Esophagus squamous epithelium (tissue), 5 donors: ENCODE results near the gene CD44. TPM values are rescaled to one million over a fixed set of nuclear protein-coding genes. Genes with fewer than 3 reads are reported as not detected.
"Not testable (repeated sequence)": the region's sequence is repeated elsewhere in the genome, so short reads cannot be mapped to it uniquely, and the experiment has no call there.

Experiments
- DNase-seq: peaks from one replicate; lab custom pipeline; 2025; lab: John Stamatoyannopoulos, UW
- H3K27ac ChIP-seq, 4 donors: fragments of 200-600 bp; sonication (generic); one replicate each; pipeline ENCODE4 v1.5.1; 2016 to 2019; ENCODE audit warnings: mild to moderate bottlenecking in 1 of 4
- H3K27me3 ChIP-seq, 4 donors: fragments of 200-600 bp; sonication (generic); 1 replicate in 3 of 4; 2 replicates in 1 of 4; pipeline versions ENCODE4 v1.5.1 to v1.6.0; 2017 to 2021; ENCODE audit warnings: antibody characterized with exemption in 1 of 4
- H3K36me3 ChIP-seq, 3 donors: fragments of 200-600 bp; sonication (generic); one replicate each; pipeline ENCODE4 v1.5.1; 2016 to 2019
- H3K4me1 ChIP-seq, 3 donors: fragments of 200-600 bp; sonication (generic); one replicate each; pipeline ENCODE4 v1.5.1; 2017 to 2019
- H3K4me3 ChIP-seq, 4 donors: fragments of 200-600 bp; sonication (generic); 1 replicate in 3 of 4; 2 replicates in 1 of 4; pipeline ENCODE4 v1.5.1; 2016 to 2019; ENCODE audit warnings: mild to moderate bottlenecking in 2 of 4, moderate library complexity in 1 of 4
- H3K9me3 ChIP-seq, 3 donors: fragments of 200-600 bp; sonication (generic); one replicate each; pipeline ENCODE4 v1.5.1; 2016 to 2019
- CTCF ChIP-seq, 6 experiments: fragments of 450-650 bp in 4 of 6; fragments of 200-600 bp in 2 of 6; sonication (generic) in 2 of 6; IDR thresholded peaks; one replicate each; pipeline ENCODE4 v1.5.1; 2016 to 2019; ENCODE audit warnings: antibody characterized with exemption in 6 of 6, mild to moderate bottlenecking in 4 of 6, moderate library complexity in 4 of 6
- POLR2A ChIP-seq, 4 donors: fragments of 450-650 bp; IDR thresholded peaks; one replicate each; pipeline ENCODE4 v1.6.1; 2017; ENCODE audit warnings: antibody characterized with exemption in 4 of 4, mild to moderate bottlenecking in 4 of 4, moderate library complexity in 3 of 4
- WGBS, 2 donors: methylation state at CpG; one replicate each; pipeline ENCODE4 v1.1.5; 2018; 5-methylcytosine and 5-hydroxymethylcytosine counted together
- intact Hi-C: fragments of 100-400 bp; cut with DNase I; formaldehyde crosslinking; loops from one replicate; pipeline ENCODE4 v1.15.0; 2022
- total RNA-seq, 4 donors: library from RNA; depleted of rRNA; stranded (reverse); fragments of >200 nt; gene quantifications; one replicate each; pipeline ENCODE4 v1.1.0, GENCODE V29; 2016
- donor health status: DM: yes; HTN: yes; CAD: no.

Gene CD44
- 100 to 1,000 TPM; 418 to 565 (median 463) TPM for total RNA-seq

GRCh38 chr11:35138943-35139721, at the start of gene CD44:
Gene CD44 (plus strand): TSS chr11:35139171. CDS start chr11:35139304, 133 bp downstream.
- peak; percentile 29 for DNase-seq
- 0 to 1% methylated on average over 11 to 32 of the region's 55 CpGs for WGBS, 2 donors
- Histone ChIP-seq H3K27ac (peak within 1 kb of the TSS; percentile 92 to 99 (median 98)), H3K36me3 (no peaks in the 10 kb centered on the region), H3K27me3 (no peaks in the 10 kb centered on the region), H3K4me3 (peak within 1 kb of the TSS; percentile 61 to 86 (median 84)), H3K4me1 (peaks cover 31 to 79% (median 38%) of the 10 kb centered on the region in 3 donors), H3K9me3 (no peaks in the 10 kb centered on the region)
- TF ChIP-seq CTCF (IDR thresholded peaks at IDR 0.05) (no peak), POLR2A (IDR thresholded peaks at IDR 0.05) (peak in 2 of 4 donors; percentile 61 to 79)
- intact Hi-C loops, result no loop called here

GRCh38 chr11:35089666-35090065, 49.3 kb upstream of the CD44 start:
- no peak for TF ChIP-seq POLR2A (IDR thresholded peaks at IDR 0.05)
- TF ChIP-seq CTCF (IDR thresholded peaks at IDR 0.05), result no peak
- intact Hi-C loops, result loop anchor here (10.0 kb wide), 1 partner anchor 55 kb away; no protein-coding TSS in a partner anchor
- DNase-seq, result no peak
- Histone ChIP-seq H3K4me1 (peaks cover 0 to 60% (median 19%) of the 10 kb centered on the region in 3 donors), H3K36me3 (no peaks in the 10 kb centered on the region), H3K27ac (peak overlapping the region in 3 of 4 donors; percentile 62 to 82 (median 77)), H3K9me3 (no peaks in the 10 kb centered on the region), H3K27me3 (no peaks in the 10 kb centered on the region), H3K4me3 (no peak overlapping the region)
- WGBS, 2 donors, result 91 to 93% methylated on average over 1 of the region's 1 CpG

- H3K27me3 ChIP-seq, result no peaks in the 10 kb centered on the region
- WGBS, 2 donors, result 82 to 88% methylated on average over 4 of the region's 4 CpGs
- TF ChIP-seq POLR2A (IDR thresholded peaks at IDR 0.05) (no peak), CTCF (IDR thresholded peaks at IDR 0.05) (no peak)
- no peaks in the 10 kb centered on the region for H3K9me3 ChIP-seq
- intact Hi-C loops, result no loop called here
- peak overlapping the region in 3 of 4 donors; percentile 62 to 82 (median 77) for H3K27ac ChIP-seq
- H3K4me1 ChIP-seq, result peaks cover 0 to 55% (median 15%) of the 10 kb centered on the region in 3 donors
- no peak for DNase-seq
- no peak overlapping the region for H3K4me3 ChIP-seq
- H3K36me3 ChIP-seq, result no peaks in the 10 kb centered on the region
Observed at GRCh38 chr11:35090125-35090524, 48.8 kb upstream of the CD44 start.

- DNase-seq, H3K27me3 ChIP-seq, H3K4me3 ChIP-seq, intact Hi-C loops, H3K27ac ChIP-seq, H3K9me3 ChIP-seq, H3K36me3 ChIP-seq: not testable (repeated sequence)
- 79 to 94% methylated on average over 3 to 5 of the region's 6 CpGs for WGBS, 2 donors
- peaks cover 0 to 46% (median 15%) of the 10 kb centered on the region in 3 donors for H3K4me1 ChIP-seq
Observed at GRCh38 chr11:35090991-35091390, 48.0 kb upstream of the CD44 start.

- intact Hi-C loops, result no loop called here
- Histone ChIP-seq H3K4me1 (peaks cover 4 to 23% (median 10%) of the 10 kb centered on the region in 3 donors), H3K4me3 (no peak overlapping the region), H3K9me3 (no peaks in the 10 kb centered on the region), H3K27ac (no peak overlapping the region), H3K27me3 (no peaks in the 10 kb centered on the region), H3K36me3 (no peaks in the 10 kb centered on the region)
- TF ChIP-seq POLR2A (IDR thresholded peaks at IDR 0.05) (no peak), CTCF (IDR thresholded peaks at IDR 0.05) (no peak)
- 81 to 93% methylated on average over 2 of the region's 2 CpGs for WGBS, 2 donors
- DNase-seq, result no peak
Observed at GRCh38 chr11:35096723-35097122, 42.2 kb upstream of the CD44 start.
